Common myeloid progenitor, CD34-positive (primary cell): Measurements from ENCODE around the gene GLI3.

Source experiments
- CTCF ChIA-PET: fragments of 350-600 bp; sonication (Branson Sonifier 250); formaldehyde crosslinking; loops from one replicate; lab custom pipeline; 2021; ENCODE audit warnings: antibody characterized with exemption; lab: Charles Lee
- POLR2A ChIA-PET: fragments of 350-600 bp; sonication (Branson Sonifier 250); formaldehyde crosslinking; loops from one replicate; lab custom pipeline; 2021; ENCODE audit warnings: antibody characterized with exemption; lab: Charles Lee
- DNase-seq, 3 donors: peaks; one replicate each; pipeline versions ENCODE4 v3.0.0 to v3.0.0-alpha.2; 2013
- H3K27ac ChIP-seq, 2 experiments: 1 replicate in 1 of 2; 2 replicates in 1 of 2; pipeline ENCODE4 v1.7.0; 2013; ENCODE audit warnings: inconsistent platforms in 2 of 2, low read length in 2 of 2, mild to moderate bottlenecking in 2 of 2, low read depth in 1 of 2, moderate library complexity in 1 of 2; ENCODE audit not compliant: severe bottlenecking in 2 of 2, insufficient read depth in 1 of 2, poor library complexity in 1 of 2
- H3K27me3 ChIP-seq, 5 experiments: replicated peaks in 2 of 5; 1 replicate in 3 of 5; 2 replicates in 2 of 5; pipeline versions ENCODE4 v1.6.1 to v1.7.0; 2013; ENCODE audit warnings: low read length in 4 of 5, mild to moderate bottlenecking in 2 of 5, moderate library complexity in 2 of 5, inconsistent platforms in 1 of 5; ENCODE audit not compliant: insufficient read depth in 5 of 5, control insufficient read depth in 4 of 5
- H3K36me3 ChIP-seq, 4 experiments: 1 replicate in 2 of 4; 2 replicates in 2 of 4; pipeline versions ENCODE4 v1.6.1 to v1.7.0; 2013; ENCODE audit warnings: low read length in 3 of 4, control low read depth in 1 of 4, mild to moderate bottlenecking in 1 of 4; ENCODE audit not compliant: control insufficient read depth in 4 of 4, insufficient read depth in 4 of 4
- H3K4me1 ChIP-seq, 4 experiments: 1 replicate in 3 of 4; 2 replicates in 1 of 4; pipeline versions ENCODE4 v1.6.1 to v1.7.1; 2013; ENCODE audit warnings: low read length in 3 of 4, mild to moderate bottlenecking in 3 of 4, control low read depth in 1 of 4, inconsistent platforms in 1 of 4, moderate library complexity in 1 of 4; ENCODE audit not compliant: control insufficient read depth in 4 of 4, insufficient read depth in 4 of 4; ENCODE audit errors: control extremely low read depth in 1 of 4
- H3K4me3 ChIP-seq, 7 experiments: 1 replicate in 4 of 7; 2 replicates in 3 of 7; pipeline versions ENCODE4 v1.5.1 to v1.7.0; 2013; ENCODE audit warnings: mild to moderate bottlenecking in 7 of 7, low read length in 6 of 7, moderate library complexity in 6 of 7, inconsistent platforms in 2 of 7, low read depth in 2 of 7, control low read depth in 1 of 7; ENCODE audit not compliant: insufficient read depth in 4 of 7, control insufficient read depth in 1 of 7; ENCODE audit errors: extremely low read depth in 1 of 7
- H3K9me3 ChIP-seq, 5 experiments: 1 replicate in 4 of 5; 2 replicates in 1 of 5; pipeline versions ENCODE4 v1.6.1 to v1.7.1; 2013; ENCODE audit warnings: low read length in 4 of 5, mild to moderate bottlenecking in 2 of 5, inconsistent platforms in 1 of 5, low read depth in 1 of 5, moderate library complexity in 1 of 5; ENCODE audit not compliant: control insufficient read depth in 4 of 5, insufficient read depth in 2 of 5; ENCODE audit errors: control extremely low read depth in 1 of 5
- WGBS: methylation state at CpG from one replicate; pipeline ENCODE4 v1.1.5; 2013; ENCODE audit not compliant: insufficient coverage; 5-methylcytosine and 5-hydroxymethylcytosine counted together

GLI3 gene

GRCh38 chr7:42185726-42186125, 51.3 kb downstream of the GLI3 start:
- Histone ChIP-seq H3K9me3 (peaks cover 0 to 3% (median 0%) of the 10 kb centered on the region in 5 experiments), H3K27me3 (no peaks in the 10 kb centered on the region), H3K36me3 (no peaks in the 10 kb centered on the region), H3K27ac (no peak overlapping the region), H3K4me3 (no peak overlapping the region), H3K4me1 (no peaks in the 10 kb centered on the region)
- WGBS: 82% methylated on average over 3 of the region's 4 CpGs
- CTCF ChIA-PET: interaction anchor here (0.6 kb wide), 1 partner anchor 166 kb away, joined by 3 read pairs; no protein-coding TSS in a partner anchor
- POLR2A ChIA-PET: no interaction called here
- DNase-seq: no peak

GRCh38 chr7:42183547-42183946, 53.5 kb downstream of the GLI3 start:
- 100% methylated on average over 4 of the region's 6 CpGs for WGBS
- POLR2A ChIA-PET: no interaction called here
- Histone ChIP-seq H3K4me3 (no peak overlapping the region), H3K27ac (no peak overlapping the region), H3K27me3 (no peaks in the 10 kb centered on the region), H3K9me3 (peaks cover 0 to 3% (median 0%) of the 10 kb centered on the region in 5 experiments), H3K36me3 (no peaks in the 10 kb centered on the region), H3K4me1 (no peaks in the 10 kb centered on the region)
- DNase-seq: no peak
- CTCF ChIA-PET: no interaction called here

GRCh38 chr7:42181566-42181965, 55.4 kb downstream of the GLI3 start:
- WGBS: 100% methylated on average over 3 of the region's 4 CpGs
- H3K4me3 ChIP-seq: no peak overlapping the region
- H3K27me3 ChIP-seq: peaks cover 0 to 3% (median 0%) of the 10 kb centered on the region in 5 experiments
- no peak overlapping the region for H3K27ac ChIP-seq
- no peaks in the 10 kb centered on the region for H3K36me3 ChIP-seq
- H3K4me1 ChIP-seq: no peaks in the 10 kb centered on the region
- CTCF ChIA-PET: no interaction called here
- DNase-seq: no peak
- POLR2A ChIA-PET: no interaction called here
- peaks cover 0 to 3% (median 0%) of the 10 kb centered on the region in 5 experiments for H3K9me3 ChIP-seq

GRCh38 chr7:42180806-42181205, 56.2 kb downstream of the GLI3 start:
- Histone ChIP-seq H3K9me3 (peaks cover 0 to 3% (median 0%) of the 10 kb centered on the region in 5 experiments), H3K27me3 (peaks cover 0 to 3% (median 0%) of the 10 kb centered on the region in 5 experiments), H3K36me3 (no peaks in the 10 kb centered on the region), H3K4me3 (no peak overlapping the region), H3K4me1 (no peaks in the 10 kb centered on the region), H3K27ac (no peak overlapping the region)
- DNase-seq: no peak
- WGBS: 89% methylated on average over 2 of the region's 2 CpGs
- ChIA-PET POLR2A (no interaction called here), CTCF (no interaction called here)

- no peak for DNase-seq
- H3K27ac ChIP-seq: no peak overlapping the region
- ChIA-PET POLR2A (no interaction called here), CTCF (no interaction called here)
- no peaks in the 10 kb centered on the region for H3K9me3 ChIP-seq
- H3K4me3 ChIP-seq: no peak overlapping the region
- peaks cover 0 to 5% (median 0%) of the 10 kb centered on the region in 5 experiments for H3K27me3 ChIP-seq
- WGBS: 100% methylated on average over 2 of the region's 3 CpGs
- no peaks in the 10 kb centered on the region for H3K36me3 ChIP-seq
- H3K4me1 ChIP-seq: no peaks in the 10 kb centered on the region
Observed at GRCh38 chr7:42176724-42177101, 60.3 kb downstream of the GLI3 start.

GRCh38 chr7:42175834-42176723, 60.9 kb downstream of the GLI3 start:
- 98% methylated on average over 4 of the region's 4 CpGs for WGBS
- Histone ChIP-seq H3K27me3 (peaks cover 0 to 5% (median 0%) of the 10 kb centered on the region in 5 experiments), H3K36me3 (no peaks in the 10 kb centered on the region), H3K27ac (no peak overlapping the region), H3K9me3 (no peaks in the 10 kb centered on the region), H3K4me1 (no peaks in the 10 kb centered on the region), H3K4me3 (no peak overlapping the region)
- CTCF ChIA-PET: no interaction called here
- DNase-seq: no peak
- POLR2A ChIA-PET: interaction anchor here (0.6 kb wide), 1 partner anchor 13 kb away, joined by 3 read pairs; no protein-coding TSS in a partner anchor

- peaks cover 0 to 5% (median 0%) of the 10 kb centered on the region in 5 experiments for H3K27me3 ChIP-seq
- WGBS: 88% methylated on average over 20 of the region's 20 CpGs
- no peak overlapping the region for H3K4me3 ChIP-seq
- ChIA-PET POLR2A (no interaction called here), CTCF (no interaction called here)
- H3K27ac ChIP-seq: no peak overlapping the region
- no peaks in the 10 kb centered on the region for H3K4me1 ChIP-seq
- no peaks in the 10 kb centered on the region for H3K36me3 ChIP-seq
- H3K9me3 ChIP-seq: no peaks in the 10 kb centered on the region
- no peak for DNase-seq
Observed at GRCh38 chr7:42174391-42174912, 62.6 kb downstream of the GLI3 start.
